Measurements from ENCODE around the gene OR2T34.
"Not testable (repeated sequence)": the region's sequence is repeated elsewhere in the genome, so short reads cannot be mapped to it uniquely, and the experiment has no call there.

The OR2T34 gene

GRCh38 chr1:248574657-248575056 is at the start of gene OR2T34:
Gene OR2T34 (minus strand): TSS chr1:248574757. CDS start chr1:248574757, 0 bp downstream.
- not testable (repeated sequence) for DNase-seq (ENCODE audit: low read depth in 3 of 3)

- DNase-seq (ENCODE audit: low read depth in 3 of 3) = no peak
These were observed 48.0 kb upstream of the OR2T34 start for GRCh38 chr1:248622570-248623001.

- no peak for DNase-seq (ENCODE audit: low read depth in 3 of 3)
These were observed 47.2 kb upstream of the OR2T34 start for GRCh38 chr1:248621770-248622169.

- DNase-seq (ENCODE audit: low read depth in 3 of 3) = peak; percentile 11 to 59 (median 24)
These were observed 44.3 kb upstream of the OR2T34 start for GRCh38 chr1:248618878-248619277.

GRCh38 chr1:248618119-248618518 is 43.6 kb upstream of the OR2T34 start:
- no peak for DNase-seq (ENCODE audit: low read depth in 3 of 3)

- DNase-seq (ENCODE audit: low read depth in 3 of 3) = no peak
These were observed 39.2 kb upstream of the OR2T34 start for GRCh38 chr1:248613742-248614141.

- DNase-seq (ENCODE audit: low read depth in 3 of 3) = peak in 1 of 3 experiments; percentile 5
These were observed 37.4 kb upstream of the OR2T34 start for GRCh38 chr1:248611883-248612414.

GRCh38 chr1:248610301-248610700 is 35.7 kb upstream of the OR2T34 start:
- DNase-seq (ENCODE audit: low read depth in 3 of 3) = no peak

- no peak for DNase-seq (ENCODE audit: low read depth in 3 of 3)
These were observed 24.8 kb upstream of the OR2T34 start for GRCh38 chr1:248599396-248599795.

GRCh38 chr1:248597589-248597988 is 23.0 kb upstream of the OR2T34 start, which contains the start of gene OR2T10:
Gene OR2T10 (minus strand): TSS chr1:248597700. CDS start chr1:248593768, 3,932 bp downstream.
- DNase-seq (ENCODE audit: low read depth in 3 of 3) = no peak

GRCh38 chr1:248596615-248597014 is 22.1 kb upstream of the OR2T34 start:
- no peak for DNase-seq (ENCODE audit: low read depth in 3 of 3)

- DNase-seq (ENCODE audit: low read depth in 3 of 3) = no peak
These were observed 18.7 kb upstream of the OR2T34 start for GRCh38 chr1:248593226-248593625.

GRCh38 chr1:248592655-248593054 is 18.1 kb upstream of the OR2T34 start:
- DNase-seq (ENCODE audit: low read depth in 3 of 3) = no peak

- no peak for DNase-seq (ENCODE audit: low read depth in 3 of 3)
These were observed 15.5 kb upstream of the OR2T34 start for GRCh38 chr1:248590055-248590454.

- DNase-seq (ENCODE audit: low read depth in 3 of 3) = no peak
These were observed 14.8 kb upstream of the OR2T34 start for GRCh38 chr1:248589334-248589733.

GRCh38 chr1:248585266-248585665 is 10.7 kb upstream of the OR2T34 start:
- no peak for DNase-seq (ENCODE audit: low read depth in 3 of 3)

GRCh38 chr1:248576260-248576980 is 1.9 kb upstream of the OR2T34 start:
- DNase-seq (ENCODE audit: low read depth in 3 of 3) = no peak

GRCh38 chr1:248573856-248574255 is 701 bp downstream of the OR2T34 start:
- not testable (repeated sequence) for DNase-seq (ENCODE audit: low read depth in 3 of 3)

- DNase-seq (ENCODE audit: low read depth in 3 of 3) = not testable (repeated sequence)
These were observed 2.5 kb downstream of the OR2T34 start for GRCh38 chr1:248572049-248572448.

- not testable (repeated sequence) for DNase-seq (ENCODE audit: low read depth in 3 of 3)
These were observed 3.7 kb downstream of the OR2T34 start for GRCh38 chr1:248570811-248571210.

GRCh38 chr1:248569049-248569448 is 5.5 kb downstream of the OR2T34 start:
- not testable (repeated sequence) for DNase-seq (ENCODE audit: low read depth in 3 of 3)

GRCh38 chr1:248565530-248566373 is 8.8 kb downstream of the OR2T34 start:
- not testable (repeated sequence) for DNase-seq (ENCODE audit: low read depth in 3 of 3)

Measured in stimulated activated CD4-positive, alpha-beta T cell treated with anti-CD3 and anti-CD28 coated beads, TNF-alpha, amount 100 ng/mL, for 24 hours (primary cell).